B cell (primary cell): ENCODE results near the gene ABHD6.

Experiments used
- EZH2 ChIP-seq: IDR thresholded peaks from 2 replicates; pipeline ENCODE4 v1.6.1; 2012; ENCODE audit warnings: borderline replicate concordance, low read depth, mild to moderate bottlenecking, moderate library complexity, low read length; ENCODE audit not compliant: insufficient read depth, poor library complexity, severe bottlenecking
- TF ChIP-seq, protein P1 (sequence below): fragments of 200-600 bp; IDR thresholded peaks from one replicate; pipeline ENCODE4 v1.8.0; 2022; ENCODE audit warnings: antibody characterized with exemption, mild to moderate bottlenecking

DNA sequence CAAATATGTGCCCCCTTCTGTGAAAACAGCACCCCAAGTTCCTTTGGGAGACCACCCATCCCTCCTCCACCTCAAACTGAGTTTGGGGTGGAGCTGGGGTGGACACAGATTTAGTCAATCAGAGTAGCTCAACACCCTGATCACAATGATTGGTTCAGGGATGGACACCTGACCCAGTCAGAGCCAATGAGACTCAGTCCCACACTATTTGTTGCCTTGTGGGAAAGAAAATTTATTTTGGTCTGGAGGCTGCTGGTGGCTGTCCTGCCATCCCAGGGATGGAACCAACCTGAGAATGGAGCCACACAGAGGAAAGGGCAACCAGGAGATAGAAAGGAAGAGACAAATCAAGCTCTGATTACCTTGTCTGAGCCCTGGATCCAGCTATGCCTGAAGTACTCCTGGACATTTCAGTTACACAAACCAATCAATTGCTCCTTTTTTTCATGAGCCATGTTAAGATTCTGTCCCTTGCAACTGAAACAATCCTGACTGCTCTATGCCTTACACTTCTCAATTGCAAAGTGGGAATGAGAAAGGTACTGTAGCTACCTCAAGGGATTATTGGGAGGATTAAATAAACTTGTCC lies 37.4 kb upstream of the ABHD6 start:
- TF ChIP-seq, protein P1, sequence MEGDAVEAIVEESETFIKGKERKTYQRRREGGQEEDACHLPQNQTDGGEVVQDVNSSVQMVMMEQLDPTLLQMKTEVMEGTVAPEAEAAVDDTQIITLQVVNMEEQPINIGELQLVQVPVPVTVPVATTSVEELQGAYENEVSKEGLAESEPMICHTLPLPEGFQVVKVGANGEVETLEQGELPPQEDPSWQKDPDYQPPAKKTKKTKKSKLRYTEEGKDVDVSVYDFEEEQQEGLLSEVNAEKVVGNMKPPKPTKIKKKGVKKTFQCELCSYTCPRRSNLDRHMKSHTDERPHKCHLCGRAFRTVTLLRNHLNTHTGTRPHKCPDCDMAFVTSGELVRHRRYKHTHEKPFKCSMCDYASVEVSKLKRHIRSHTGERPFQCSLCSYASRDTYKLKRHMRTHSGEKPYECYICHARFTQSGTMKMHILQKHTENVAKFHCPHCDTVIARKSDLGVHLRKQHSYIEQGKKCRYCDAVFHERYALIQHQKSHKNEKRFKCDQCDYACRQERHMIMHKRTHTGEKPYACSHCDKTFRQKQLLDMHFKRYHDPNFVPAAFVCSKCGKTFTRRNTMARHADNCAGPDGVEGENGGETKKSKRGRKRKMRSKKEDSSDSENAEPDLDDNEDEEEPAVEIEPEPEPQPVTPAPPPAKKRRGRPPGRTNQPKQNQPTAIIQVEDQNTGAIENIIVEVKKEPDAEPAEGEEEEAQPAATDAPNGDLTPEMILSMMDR = no peak
- no peak for TF ChIP-seq EZH2
